ENCODE results near the gene TET2. TPM values are rescaled to one million over a fixed set of nuclear protein-coding genes. Genes with fewer than 3 reads are reported as not detected.

TET2 gene
- total RNA-seq, 1 donor from 2014 or later, result 38.7 TPM

DNA sequence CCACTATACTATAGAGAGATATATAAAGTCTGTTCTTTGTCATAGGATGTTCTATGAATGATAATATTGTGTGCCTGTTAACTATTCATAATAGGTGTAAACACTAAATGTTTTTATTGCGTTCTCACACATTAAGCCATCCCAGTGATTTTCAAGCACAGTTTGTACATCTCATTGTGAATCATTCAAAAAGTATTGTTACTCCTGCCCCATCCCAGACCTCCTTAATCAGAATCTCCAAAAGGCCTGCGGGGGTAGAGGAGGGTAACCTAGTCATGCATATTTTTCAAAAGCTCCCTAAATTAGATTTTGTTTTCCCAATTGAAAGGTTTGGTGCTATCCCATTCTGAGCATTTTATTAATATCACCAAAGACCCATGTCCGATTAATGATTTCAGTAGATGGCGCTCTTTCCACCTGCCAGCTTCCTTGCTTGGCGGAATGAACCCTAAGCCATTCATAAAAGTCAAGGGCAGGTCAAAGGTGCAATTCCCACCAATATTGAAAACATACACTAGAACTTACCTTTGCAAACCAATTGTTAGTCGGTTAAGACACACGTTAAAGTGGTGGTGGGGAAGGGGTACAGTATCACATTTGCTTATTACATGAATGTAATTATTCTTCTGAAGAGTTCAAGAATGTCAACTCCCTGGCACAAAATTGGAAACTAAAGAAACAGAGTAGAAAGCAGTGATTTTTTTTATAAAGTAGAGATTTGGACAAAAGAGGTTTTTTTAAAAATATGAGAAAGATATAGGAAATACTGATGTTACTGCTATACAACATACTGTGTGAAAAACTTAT lies 5.8 kb upstream of the TET2 start:
- no peak for DNase-seq

DNA sequence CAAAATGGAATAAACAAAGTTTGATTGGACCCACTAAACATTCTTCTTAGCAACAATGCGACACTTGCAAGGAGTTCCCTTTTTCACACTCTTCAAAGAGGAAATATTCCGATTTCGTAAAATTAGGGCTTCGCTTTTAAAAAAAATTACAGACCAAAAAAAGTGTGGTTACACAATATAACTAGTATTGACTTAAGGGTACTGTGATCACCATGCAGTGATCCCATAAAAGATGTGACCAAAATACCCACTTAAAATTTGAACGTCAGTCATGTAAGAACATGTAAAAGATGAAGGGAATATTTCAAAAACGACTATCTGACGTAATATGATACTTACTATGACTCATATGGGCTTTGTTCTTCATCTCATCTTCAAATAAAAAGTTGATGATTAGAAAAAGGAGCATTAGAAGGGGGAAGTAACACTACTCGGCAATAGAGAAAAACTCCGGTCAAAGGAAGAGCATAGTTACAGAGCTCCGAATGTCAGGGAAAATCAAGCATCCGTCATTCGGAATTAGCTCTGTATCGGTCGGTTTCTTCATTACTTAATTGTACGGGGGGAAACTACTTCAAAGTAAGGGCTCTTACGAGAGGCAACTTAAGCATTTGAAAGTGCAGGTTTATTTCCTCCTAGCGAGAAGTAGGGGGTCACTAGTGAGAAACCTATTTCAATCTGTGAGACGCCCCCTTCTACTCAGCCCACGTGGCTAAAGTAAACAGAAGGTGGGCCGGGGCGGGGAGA lies 1.3 kb upstream of the TET2 start:
- DNase-seq, result no peak

DNA sequence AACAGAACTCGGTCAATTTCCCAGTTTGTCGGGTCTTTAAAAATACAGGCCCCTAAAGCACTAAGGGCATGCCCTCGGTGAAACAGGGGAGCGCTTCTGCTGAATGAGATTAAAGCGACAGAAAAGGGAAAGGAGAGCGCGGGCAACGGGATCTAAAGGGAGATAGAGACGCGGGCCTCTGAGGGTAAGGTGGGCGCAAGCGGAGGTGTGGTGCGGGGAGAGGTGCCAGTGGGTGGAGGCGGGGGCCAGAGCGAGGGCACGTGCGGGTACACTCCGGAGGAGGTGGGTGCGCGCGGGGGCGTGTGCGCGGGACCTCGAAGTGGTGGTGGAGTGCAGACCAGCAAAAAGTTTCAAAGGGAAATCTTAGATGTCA lies 787 bp upstream of the TET2 start:
- DNase-seq, result no peak

DNA sequence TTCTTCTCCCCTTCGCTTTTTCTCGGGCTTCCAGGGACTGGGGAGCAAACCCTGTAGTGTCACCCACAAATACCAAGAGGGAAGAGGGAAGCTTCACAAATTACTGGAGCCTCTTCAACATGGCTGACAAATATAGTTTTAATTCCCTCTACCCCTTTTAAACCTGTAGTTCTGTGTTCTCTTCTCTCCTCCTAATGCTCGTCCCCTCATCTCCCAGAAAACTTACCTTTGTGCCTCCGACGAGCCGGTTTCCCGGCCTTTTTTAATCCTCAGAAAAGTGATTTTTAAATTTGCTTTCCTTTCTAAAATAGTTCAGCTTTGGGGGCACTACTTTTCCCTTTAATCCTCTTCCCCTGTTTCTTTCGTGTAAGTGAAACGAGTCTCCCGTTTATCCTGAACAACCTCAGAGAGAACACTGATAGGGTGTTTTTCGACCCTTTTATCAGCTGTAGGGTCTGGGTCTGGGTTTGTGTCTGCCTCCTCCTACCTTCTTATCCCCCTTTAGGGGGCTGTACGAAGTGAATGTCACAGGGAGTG lies 408 bp downstream of the TET2 start:
- DNase-seq, result no peak

DNA sequence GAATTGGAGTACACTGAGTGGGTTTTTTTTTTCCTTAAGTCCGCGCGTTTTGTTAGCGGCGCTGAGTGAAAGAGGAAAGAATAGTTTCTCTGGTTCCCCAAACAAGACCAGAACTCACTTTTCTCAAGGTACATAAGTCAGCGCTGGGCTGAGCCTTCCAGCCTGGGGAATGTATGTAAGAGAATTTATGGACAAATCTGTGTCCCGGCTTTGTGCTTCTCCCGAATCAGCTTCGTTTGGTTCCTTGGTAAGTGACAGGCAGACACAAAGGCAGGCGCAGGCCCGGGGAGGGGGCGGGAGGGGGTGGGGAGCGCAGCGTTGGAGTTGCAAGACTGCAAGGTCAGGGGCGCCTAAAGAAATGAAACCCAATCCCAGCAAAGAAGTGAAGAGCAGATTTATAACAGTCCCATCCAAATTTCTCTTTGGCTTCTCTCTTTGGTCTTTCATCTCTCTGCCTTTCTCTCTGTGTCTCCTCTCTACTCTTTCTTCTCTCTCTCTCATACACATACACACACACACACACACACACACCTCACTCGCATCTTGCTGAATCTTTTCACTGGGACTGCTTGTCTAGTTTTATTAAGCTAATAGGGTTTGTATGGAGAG lies 981 bp downstream of the TET2 start:
- DNase-seq, result peak; percentile 59

DNA sequence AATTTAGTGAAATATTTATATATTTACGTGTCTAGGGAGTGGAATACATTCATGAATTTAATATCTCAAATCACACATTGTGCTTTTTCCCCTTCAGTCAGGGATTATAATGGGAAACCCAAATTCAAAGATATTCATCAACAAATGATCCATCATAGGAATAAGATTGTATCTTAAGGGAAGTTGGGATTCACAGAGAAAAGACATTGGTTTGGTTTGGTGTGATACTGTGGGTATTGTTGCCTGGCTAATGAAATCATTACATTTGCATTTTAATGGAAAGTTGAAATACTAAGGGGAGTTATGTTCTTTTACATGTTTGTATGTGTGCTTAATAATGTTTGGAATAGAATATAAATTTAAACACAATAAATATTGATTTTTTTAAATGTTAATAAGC lies 1.7 kb downstream of the TET2 start:
- DNase-seq, result no peak

DNA sequence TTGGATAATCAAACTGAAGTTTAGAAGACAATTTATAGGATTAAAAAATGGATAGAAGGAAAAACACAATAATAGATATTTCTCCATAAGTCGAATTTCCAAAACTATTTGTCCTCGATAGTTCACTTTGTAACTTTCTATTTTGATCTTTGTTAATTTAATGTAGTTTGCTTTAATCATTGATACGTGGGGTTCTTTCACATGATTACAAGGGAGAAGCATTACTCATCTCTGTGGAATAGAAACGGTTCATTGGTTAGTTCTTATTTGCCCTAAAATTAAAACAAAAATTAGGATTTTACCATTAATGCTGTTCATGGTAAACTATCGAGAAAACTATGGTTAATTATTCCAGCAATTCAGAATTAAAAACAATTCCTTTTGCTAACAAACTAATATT lies 2.1 kb downstream of the TET2 start:
- no peak for DNase-seq

DNA sequence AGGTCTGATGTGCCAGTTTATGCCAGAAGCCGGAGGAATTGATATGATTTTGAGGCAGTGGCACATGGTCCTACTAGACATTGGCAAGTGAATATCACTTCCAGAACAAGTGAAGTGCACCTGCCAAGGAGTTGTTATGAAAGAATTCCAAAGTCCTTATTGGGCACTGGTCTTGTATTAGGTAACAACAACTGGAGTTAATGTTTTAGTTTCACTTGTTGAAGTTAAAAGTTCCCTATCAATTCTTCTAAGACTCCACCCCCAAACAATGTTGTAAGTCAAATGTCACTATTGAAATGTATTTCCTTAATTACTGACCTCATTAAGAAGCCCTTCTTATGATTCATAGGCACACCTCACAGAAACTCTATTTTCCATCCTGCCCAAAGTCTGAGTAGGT lies 3.1 kb downstream of the TET2 start:
- no peak for DNase-seq

DNA sequence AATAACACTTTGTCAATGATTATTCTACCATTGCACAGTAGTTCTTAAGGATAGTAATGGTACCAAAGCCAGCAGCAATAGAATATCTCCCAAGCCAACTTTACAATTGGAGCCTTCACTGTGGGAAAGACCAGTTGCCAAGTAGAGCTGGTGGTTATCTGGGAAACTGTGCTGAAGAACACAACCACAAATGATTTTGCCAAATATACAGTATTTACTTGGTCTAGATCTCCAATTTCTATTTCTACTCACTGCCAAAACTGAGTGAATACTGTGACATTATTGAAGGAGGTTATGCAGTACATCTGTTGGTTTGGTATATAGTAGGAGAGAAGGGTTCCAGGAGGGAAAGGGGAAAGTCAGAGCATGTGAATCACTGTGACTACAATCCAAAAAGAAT lies 3.8 kb downstream of the TET2 start:
- no peak for DNase-seq

DNA sequence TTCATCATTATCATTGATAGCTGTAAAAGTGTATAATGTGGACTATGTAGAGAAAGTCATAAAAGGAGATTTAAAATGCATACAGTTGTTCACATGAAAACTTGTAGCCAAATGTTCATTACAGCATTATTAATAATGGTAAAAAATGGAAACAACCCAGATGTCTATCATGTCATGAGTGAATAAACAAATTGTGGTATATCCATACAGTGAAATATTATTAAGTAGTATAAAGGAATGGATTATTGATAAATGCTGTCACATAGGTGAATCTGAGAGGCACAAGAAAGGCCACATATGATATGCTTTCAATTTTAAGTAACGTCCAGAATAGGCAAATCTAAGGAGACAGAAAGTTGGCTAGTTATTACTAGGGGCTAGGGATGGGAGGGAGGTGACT lies 7.1 kb downstream of the TET2 start:
- no peak for DNase-seq

DNA sequence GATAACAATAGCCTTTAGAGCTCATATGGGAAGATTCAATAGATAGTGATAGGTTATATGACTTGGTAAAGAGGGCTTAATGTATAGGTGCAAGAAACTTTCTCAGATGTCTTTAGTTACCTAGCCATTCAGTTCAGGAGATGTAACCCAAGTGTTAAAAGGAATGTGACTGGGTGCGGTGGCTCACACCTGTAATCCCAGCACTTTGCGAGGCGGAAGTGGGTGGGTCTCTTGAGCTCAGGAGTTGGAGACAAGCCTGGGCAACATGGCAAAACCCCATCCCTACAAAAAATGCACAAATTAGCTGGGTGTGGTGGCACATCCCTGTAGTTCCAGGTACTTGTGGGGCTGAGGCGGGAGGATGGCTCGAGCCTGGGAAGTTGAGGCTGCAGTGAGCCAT lies 7.9 kb downstream of the TET2 start:
- no peak for DNase-seq

DNA sequence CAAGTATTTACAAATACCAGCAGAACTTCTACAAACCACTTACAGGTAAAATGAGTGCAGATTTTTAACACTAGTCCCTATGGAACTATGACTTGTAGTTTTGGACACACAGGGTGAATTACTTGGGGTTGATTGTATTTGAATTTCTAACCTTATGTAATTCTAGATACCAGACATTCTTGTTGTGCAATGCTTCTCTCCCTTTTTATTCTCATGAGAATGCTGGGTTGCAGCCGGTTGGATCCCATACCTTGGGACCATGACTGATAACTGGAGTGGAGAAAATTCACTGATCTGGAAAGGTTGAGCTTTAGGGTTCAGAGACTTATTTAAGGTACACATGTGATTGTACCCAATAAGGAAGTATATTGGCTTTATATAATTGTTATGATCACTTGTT lies 8.8 kb downstream of the TET2 start:
- DNase-seq, result no peak

DNA sequence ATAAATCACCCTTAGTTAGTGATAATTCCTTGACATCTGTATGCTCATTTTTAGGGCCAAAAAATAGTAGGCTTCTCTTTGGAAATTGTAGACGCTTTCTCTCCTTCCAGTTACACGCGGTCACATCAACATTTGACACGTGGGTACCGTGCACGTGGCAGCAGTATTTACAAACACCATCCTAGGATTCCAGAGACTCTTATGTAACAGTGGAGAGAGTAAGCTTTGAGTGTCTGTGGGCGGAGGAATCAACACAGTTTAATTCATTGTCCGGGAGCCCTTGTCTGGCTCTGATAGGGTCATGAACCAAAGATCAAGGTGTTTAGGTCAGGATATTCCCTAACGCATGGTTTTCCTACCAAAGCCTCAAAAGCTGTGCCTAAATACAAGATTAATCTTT lies 12.2 kb downstream of the TET2 start:
- DNase-seq, result no peak

DNA sequence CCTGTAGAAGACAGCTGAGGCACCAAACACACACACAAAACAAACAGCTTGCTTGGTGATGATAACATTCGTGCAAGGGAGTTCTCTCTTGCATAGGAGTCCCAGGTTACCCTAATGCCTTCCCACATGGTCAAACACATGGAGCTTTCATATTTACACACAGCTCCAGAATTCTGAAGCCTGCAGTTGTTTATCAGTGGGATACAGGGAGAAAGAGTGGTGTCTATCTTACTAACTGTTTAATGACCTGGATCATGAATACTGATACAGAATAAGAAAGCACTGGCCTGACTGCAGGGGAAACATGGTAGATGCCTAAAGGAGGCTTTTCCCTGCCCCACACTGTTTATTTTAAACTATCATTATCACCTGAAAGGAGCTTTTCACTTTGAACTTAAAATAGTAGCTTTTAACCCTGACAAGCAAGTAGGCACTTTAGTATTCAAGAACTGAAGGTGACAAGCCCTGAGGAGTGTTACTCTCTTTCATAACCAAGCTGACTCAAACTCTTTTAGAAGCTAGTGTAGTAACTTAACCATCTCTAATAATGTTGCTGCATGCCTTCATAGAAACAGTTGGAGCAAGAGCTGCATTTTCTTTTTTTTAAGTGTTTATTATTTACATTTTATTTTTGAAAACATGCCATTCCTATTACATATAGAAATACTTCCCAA lies 15.6 kb downstream of the TET2 start:
- no peak for DNase-seq

DNA sequence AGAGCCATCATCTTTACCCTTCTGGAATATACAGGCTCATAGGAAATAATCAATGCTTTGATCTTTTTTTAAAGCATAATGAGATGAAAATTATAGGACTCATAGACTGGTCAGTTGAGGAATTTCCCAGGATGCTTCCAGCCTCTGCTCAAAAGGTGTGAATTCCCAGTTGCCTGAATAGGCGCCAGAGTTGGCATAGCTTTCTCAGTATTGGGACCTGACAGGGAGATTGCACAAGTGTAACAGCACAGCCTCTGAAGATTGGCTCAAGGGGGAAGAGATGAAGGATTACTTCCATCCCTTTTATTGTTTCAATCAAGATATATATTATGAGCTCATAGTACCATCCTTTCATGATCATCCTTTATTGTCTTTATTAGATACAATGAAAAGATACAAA lies 17.9 kb downstream of the TET2 start:
- DNase-seq, result no peak

DNA sequence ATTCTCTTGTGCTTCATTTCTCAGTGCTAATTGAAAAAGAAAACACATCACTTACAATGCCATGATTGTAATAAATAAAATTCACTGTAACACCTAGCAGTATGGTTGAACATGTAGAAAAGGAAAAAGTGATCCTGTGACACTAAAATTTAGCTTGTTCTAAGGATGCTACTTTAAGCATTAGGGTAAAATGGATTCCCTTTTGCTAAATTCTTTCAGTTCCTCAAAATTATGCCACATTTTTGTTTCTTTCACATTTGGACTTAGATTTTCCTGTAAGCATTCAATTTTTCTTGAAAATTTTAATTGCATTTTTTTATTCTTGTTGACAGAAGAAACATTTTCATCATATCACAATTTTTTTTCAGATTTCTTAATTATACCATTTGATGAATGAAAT lies 19.4 kb downstream of the TET2 start:
- DNase-seq, result no peak

DNA sequence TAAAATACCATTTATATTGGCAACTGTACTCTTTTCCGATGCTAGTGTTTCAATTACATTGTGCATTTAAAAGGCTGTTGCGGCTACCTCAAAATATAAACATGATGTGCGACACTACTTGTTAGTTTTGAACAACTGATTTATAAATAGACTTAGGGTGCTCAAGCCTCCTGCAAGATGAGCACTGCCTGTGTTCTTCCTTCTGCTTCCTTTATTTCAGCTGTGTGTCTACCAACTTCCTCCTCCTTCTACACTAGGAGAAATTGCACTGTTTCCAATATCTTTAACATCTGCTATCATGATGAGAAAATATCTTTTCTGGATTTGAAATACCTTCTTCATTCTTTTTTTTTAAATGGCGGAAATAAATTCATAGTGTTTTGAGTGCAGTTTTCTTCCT lies 24.0 kb downstream of the TET2 start:
- no peak for DNase-seq

DNA sequence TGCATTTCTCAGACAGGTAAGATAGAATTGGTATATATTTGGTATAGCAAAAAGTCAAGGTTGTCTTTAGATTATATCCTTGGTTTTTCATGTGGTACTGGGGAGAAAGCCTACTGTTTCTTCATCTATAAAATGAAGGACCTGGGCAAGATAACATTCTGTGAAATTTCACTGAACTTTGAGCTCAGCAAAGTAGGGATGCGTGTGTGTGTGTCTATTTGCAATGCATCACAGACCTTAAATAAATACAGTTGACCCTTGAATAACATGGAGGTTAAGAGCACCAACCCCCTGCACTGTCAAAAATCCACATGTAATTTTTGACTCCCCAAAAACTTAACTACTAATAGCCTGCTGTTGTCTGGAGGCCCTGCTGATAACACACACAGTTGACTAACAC lies 25.2 kb downstream of the TET2 start:
- no peak for DNase-seq

DNA sequence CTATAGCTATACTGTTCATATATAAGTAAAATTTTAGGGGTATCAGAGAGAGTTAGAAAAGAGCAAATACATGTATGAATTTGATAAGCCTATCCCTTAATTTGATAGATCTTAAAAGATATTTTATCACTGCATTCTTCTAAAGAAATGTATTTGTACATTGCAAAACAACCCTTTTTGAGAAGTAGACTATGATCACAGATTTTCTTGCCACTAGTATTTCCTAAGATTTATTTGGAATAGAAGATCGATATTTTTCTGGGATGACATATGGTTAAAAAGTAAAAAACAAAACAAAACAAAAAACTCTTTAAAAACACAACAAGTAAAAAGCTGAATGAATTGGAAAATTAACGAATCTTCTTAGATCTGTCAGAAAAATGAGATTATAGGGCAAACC lies 27.4 kb downstream of the TET2 start:
- no peak for DNase-seq

DNA sequence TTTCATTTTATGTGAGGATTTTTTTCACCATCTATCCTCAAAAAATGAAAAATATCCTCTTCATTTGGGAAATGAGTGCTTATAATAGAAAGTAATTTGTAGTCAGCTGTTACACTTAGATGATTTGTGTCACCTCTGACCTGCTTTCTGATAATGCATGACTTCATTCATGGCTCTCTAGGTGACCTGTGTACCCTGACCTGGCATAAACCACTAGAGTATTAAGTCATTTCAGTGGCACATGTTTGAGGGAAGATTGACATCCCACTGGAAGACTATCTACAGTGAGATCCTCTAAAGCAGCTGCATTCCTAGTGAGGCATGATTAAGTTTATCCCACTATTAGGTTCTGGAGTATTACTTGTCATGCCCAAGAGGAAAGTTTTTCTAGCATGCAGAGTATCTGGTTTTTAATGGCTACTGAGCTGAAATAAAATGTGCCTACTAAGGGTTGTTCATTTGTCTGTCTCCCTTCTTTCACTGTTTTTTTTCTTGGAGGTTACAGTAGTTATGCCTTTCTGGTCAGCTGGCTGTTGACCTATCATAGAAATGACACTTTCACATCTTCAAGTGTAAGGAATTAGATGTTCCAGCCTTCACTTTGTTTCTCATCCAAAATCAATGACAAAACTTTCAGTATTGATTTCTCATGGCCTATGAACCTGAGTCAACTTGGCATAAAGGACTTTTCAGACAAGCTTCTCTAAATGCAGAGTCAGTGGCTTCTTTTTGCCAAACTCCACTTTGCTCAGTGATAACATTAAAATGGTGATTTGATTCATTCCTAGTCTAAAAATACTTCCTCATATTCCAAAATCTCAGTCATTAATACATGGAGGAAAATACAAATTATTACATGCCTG lies 33.1 kb downstream of the TET2 start:
- no peak for DNase-seq

DNA sequence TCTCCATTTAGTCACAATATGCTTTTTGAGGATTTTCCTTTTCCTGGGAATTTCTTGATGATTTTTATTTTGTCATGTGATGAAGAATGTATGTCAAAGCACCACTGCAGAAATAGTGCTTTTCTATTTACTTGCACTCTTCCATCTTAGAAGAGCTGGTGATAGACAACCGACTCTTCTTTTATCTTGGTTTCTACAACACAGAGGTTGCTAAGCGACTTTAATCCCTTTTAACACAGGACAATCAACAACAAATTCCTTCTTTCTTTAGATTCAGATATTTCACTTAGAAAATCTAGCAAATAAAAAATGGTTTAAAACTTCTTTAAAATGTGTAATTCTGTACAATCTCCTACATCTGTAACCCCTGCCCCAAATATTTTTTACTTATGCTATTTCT lies 34.6 kb downstream of the TET2 start:
- no peak for DNase-seq

DNA sequence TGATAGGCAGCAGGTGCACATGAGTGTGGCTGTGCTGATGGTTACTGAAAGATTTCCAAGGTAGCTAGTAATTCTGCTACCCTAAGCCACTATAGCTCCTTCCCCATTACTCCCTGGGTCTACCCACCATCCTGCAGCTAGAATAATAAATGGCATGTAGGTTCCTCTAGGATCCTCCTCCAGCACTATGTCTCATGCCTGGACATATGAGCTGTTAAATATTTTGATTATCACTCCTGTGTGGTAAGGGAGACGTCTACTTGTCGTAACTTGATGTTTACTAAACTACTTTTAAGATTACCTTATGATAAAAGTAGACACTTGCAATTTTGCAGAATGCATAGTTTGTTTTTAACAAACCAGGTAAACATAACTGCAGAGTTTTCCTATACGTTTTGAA lies 35.5 kb downstream of the TET2 start:
- no peak for DNase-seq

Data from skin of body (tissue), 2 donors.